Measurements from ENCODE around the gene HRH4. TPM values are rescaled to one million over a fixed set of nuclear protein-coding genes. Genes with fewer than 3 reads are reported as not detected.
A peak's percentile ranks its signal among the peaks of the same experiment; 100 is the strongest.

HRH4 gene
- total and polyA plus RNA-seq, 2 of the 13 experiments (the other 11 are each of a cell fraction or from before 2014, with no cell fraction given), result not detected

GRCh38 chr18:24426398-24427294 is 33.8 kb upstream of the HRH4 start, which contains the start of gene IMPACT (continued):
- TF ChIP-seq IRF2 (CRISPR knock-in tag; IDR thresholded peaks at IDR 0.05) (peak; percentile 40; the same call in 1 of the 2 replicates), ZHX2 (IDR thresholded peaks at IDR 0.05; ENCODE audit: low read depth) (no peak), ZHX2 (CRISPR knock-in tag; IDR thresholded peaks at IDR 0.05; ENCODE audit: borderline replicate concordance) (no peak), NCOA5 (CRISPR knock-in tag; IDR thresholded peaks at IDR 0.05) (no peak), MLX (CRISPR knock-in tag; IDR thresholded peaks at IDR 0.05) (no peak), ZMAT3 (CRISPR knock-in tag; conservative IDR thresholded peaks at IDR 0.05) (no peak), ZNF576 (CRISPR knock-in tag; IDR thresholded peaks at IDR 0.05) (no peak), PLRG1 (conservative IDR thresholded peaks at IDR 0.05) (no peak), GFI1 (CRISPR knock-in tag; IDR thresholded peaks at IDR 0.05; ENCODE audit: borderline replicate concordance) (no peak), ZNF234 (CRISPR knock-in tag; conservative IDR thresholded peaks at IDR 0.05) (no peak), TCF7 (IDR thresholded peaks at IDR 0.05; ENCODE audit: low read depth) (no peak), CERS6 (CRISPR knock-in tag; IDR thresholded peaks at IDR 0.05) (no peak), ARID2 (CRISPR knock-in tag; IDR thresholded peaks at IDR 0.05; ENCODE audit: borderline replicate concordance) (no peak), ZNF878 (CRISPR knock-in tag; IDR thresholded peaks at IDR 0.05) (no peak), ZNF782 (CRISPR knock-in tag; IDR thresholded peaks at IDR 0.05; ENCODE audit: borderline replicate concordance) (peak; percentile 78; the same call in 1 of the 2 replicates), HDAC6 (IDR thresholded peaks at IDR 0.05; ENCODE audit: low read depth, low read length) (no peak), ZNF724P (CRISPR knock-in tag; IDR thresholded peaks at IDR 0.05; ENCODE audit: borderline replicate concordance) (no peak), ZNF737 (CRISPR knock-in tag; IDR thresholded peaks at IDR 0.05; ENCODE audit: borderline replicate concordance) (no peak), ZNF552 (CRISPR knock-in tag; IDR thresholded peaks at IDR 0.05; ENCODE audit: borderline replicate concordance) (no peak), ZNF253 (CRISPR knock-in tag; IDR thresholded peaks at IDR 0.05; ENCODE audit: borderline replicate concordance) (no peak), HMG20B (CRISPR knock-in tag; conservative IDR thresholded peaks at IDR 0.05) (no peak)
